MG63 (cell line): Measurements from ENCODE around the gene NECTIN1. TPM values are rescaled to one million over a fixed set of nuclear protein-coding genes. Genes with fewer than 3 reads are reported as not detected.

Source experiments
- DNase-seq: peaks from one replicate; pipeline ENCODE4 v3.0.0-alpha.2; 2020
- H3K27me3 ChIP-seq: fragments of 250-450 bp; sonication (Bioruptor Pico); 2 replicates; pipeline ENCODE4 v1.5.1; 2020; ENCODE audit warnings: mild to moderate bottlenecking, moderate library complexity
- H3K36me3 ChIP-seq: fragments of 250-450 bp; sonication (Bioruptor Pico); 2 replicates; pipeline ENCODE4 v1.5.1; 2020; ENCODE audit warnings: mild to moderate bottlenecking, moderate library complexity
- H3K4me3 ChIP-seq: fragments of 250-450 bp; sonication (Bioruptor Pico); 2 replicates; pipeline ENCODE4 v1.5.1; 2020; ENCODE audit warnings: mild to moderate bottlenecking, moderate library complexity
- H3K9me3 ChIP-seq: fragments of 250-450 bp; sonication (Bioruptor Pico); 2 replicates; pipeline ENCODE4 v1.5.1; 2020; ENCODE audit warnings: mild to moderate bottlenecking, moderate library complexity
- total RNA-seq: library from RNA; depleted of rRNA; stranded (reverse); fragments of >200 nt; shearing (Covaris generic); gene quantifications from 2 replicates; pipeline ENCODE4 v1.2.3, GENCODE V29; 2014; ENCODE audit warnings: low replicate concordance

Gene NECTIN1
- total RNA-seq, 1 experiment from 2014 or later: 5.3 TPM

DNA sequence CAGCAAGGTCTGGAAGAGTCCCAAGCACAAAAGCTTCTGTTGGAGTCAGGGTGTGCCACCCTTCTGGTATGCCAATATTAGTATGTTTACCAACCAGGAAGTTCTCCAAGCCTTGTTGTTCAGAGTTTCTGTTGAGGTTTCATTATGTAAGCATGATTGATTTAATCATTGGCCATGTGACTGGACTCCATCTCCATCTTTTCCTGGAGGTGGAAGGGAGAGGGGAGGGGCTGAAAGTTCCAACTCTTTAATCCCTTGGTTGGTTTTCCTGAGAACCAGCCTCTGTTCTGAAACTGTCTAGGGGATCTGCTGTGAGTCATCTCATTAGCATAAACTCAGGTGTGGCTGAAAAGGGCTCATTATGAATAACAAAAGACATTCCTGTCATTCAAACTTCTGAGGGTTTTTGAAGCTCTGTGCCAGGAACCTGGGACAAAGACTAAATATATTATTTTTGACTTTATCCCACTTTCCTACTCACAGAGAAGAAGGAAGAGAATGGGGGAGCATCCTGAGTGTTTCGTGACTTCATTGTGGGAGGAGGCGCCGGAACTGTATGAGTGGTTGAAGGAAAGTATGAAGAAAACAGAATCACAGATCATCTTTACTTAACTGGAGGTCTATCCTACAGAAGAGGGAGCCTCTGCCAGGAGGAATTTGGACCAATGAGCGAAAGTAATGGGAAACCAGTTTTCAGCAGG lies 138.2 kb downstream of the NECTIN1 start:
- Histone ChIP-seq H3K27me3 (no peaks in the 10 kb centered on the region), H3K9me3 (peaks cover 6% of the 10 kb centered on the region), H3K36me3 (no peaks in the 10 kb centered on the region), H3K4me3 (no peak overlapping the region)
- DNase-seq: peak; percentile 68

DNA sequence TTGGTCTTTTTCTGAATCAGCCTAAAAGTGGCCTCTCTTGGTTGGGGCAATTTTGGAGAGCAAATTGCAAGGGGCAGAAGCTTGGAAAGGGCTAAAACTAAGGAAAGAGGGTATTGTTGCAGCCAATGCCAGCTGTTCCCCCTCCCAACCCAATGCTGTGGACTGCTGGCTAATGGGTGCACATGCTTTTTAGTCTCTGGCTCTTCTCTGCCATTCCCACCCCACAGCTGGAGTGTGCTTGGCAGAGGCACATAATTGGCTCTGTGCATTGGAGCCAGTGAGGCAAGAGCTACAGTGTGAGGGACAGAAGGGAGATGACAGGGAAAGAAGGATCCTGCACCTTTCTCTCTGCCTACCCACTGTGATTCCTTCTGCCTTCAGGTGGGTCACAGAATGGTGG lies 140.0 kb downstream of the NECTIN1 start:
- Histone ChIP-seq H3K4me3 (no peak overlapping the region), H3K36me3 (no peaks in the 10 kb centered on the region), H3K9me3 (peaks cover 6% of the 10 kb centered on the region), H3K27me3 (no peaks in the 10 kb centered on the region)
- peak; percentile 40 for DNase-seq
